H1 (cell line): ENCODE data around the gene CTSL. TPM values are rescaled to one million over a fixed set of nuclear protein-coding genes. Genes with fewer than 3 reads are reported as not detected.

Experiments
- CTCF ChIA-PET: fragments of 300-600 bp; sonication (Branson Sonifier 250); formaldehyde crosslinking; loops from one replicate; lab custom pipeline; 2021; ENCODE audit not compliant: partially characterized antibody; lab: Charles Lee
- POLR2A ChIA-PET: fragments of 300-600 bp; sonication (Branson Sonifier 250); formaldehyde crosslinking; loops from one replicate; lab custom pipeline; 2021; ENCODE audit warnings: inconsistent platforms; ENCODE audit not compliant: partially characterized antibody; lab: Charles Lee
- DNase-seq, 2 experiments: peaks; one replicate each; pipeline versions ENCODE4 v3.0.0 to v3.0.0-alpha.2; 2010 to 2022; ENCODE audit warnings: low spot score in 2 of 2, low read depth in 1 of 2, mixed read lengths in 1 of 2
- FAIRE-seq: peaks from 2 replicates; lab custom pipeline; 2011; peaks lifted over from hg19 to GRCh38; lab: Jason Lieb, UNC
- H2AFZ ChIP-seq: 2 replicates; pipeline ENCODE4 v1.8.1; 2012; ENCODE audit warnings: low read length, inconsistent platforms
- H2AK5ac ChIP-seq: 2 replicates; pipeline ENCODE4 v1.6.1; 2013; ENCODE audit warnings: low read depth, low read length
- H2BK120ac ChIP-seq: replicated peaks from 2 replicates; pipeline ENCODE3; 2013; ENCODE audit warnings: low read depth, low read length, inconsistent platforms
- H2BK12ac ChIP-seq: 2 replicates; pipeline ENCODE4 v1.6.1; 2013; ENCODE audit warnings: low read depth, low read length
- H2BK15ac ChIP-seq: 2 replicates; pipeline ENCODE4 v1.6.1; 2013; ENCODE audit warnings: low read length
- H2BK20ac ChIP-seq: 2 replicates; pipeline ENCODE4 v1.6.1; 2013; ENCODE audit warnings: low read length
- H2BK5ac ChIP-seq: 2 replicates; pipeline ENCODE4 v1.6.1; 2013; ENCODE audit warnings: low read depth, low read length
- H3K14ac ChIP-seq: 2 replicates; pipeline ENCODE4 v1.6.1; 2013; ENCODE audit warnings: inconsistent platforms; ENCODE audit not compliant: insufficient read length
- H3K18ac ChIP-seq: 2 replicates; pipeline ENCODE4 v1.6.1; 2013; ENCODE audit warnings: low read length; ENCODE audit errors: extremely low read depth
- H3K23ac ChIP-seq: 2 replicates; pipeline ENCODE4 v1.6.1; 2013; ENCODE audit warnings: inconsistent platforms; ENCODE audit not compliant: insufficient read length
- H3K23me2 ChIP-seq: 2 replicates; pipeline ENCODE4 v1.6.1; 2013; ENCODE audit warnings: low read depth, low read length
- H3K27ac ChIP-seq: 2 replicates; pipeline ENCODE4 v1.6.1; 2011; ENCODE audit warnings: low read depth, low read length, inconsistent platforms
- H3K27me3 ChIP-seq, 4 experiments: replicated peaks in 1 of 4; 1 replicate in 1 of 4; 2 replicates in 3 of 4; pipeline versions ENCODE4 v1.6.1 to v1.8.1; 2011 to 2013; ENCODE audit warnings: low read length in 3 of 4, mild to moderate bottlenecking in 3 of 4, inconsistent platforms in 2 of 4, mixed read lengths in 2 of 4, moderate library complexity in 1 of 4; ENCODE audit not compliant: control insufficient read depth in 3 of 4, insufficient read depth in 3 of 4; ENCODE audit errors: extremely low read depth in 1 of 4
- H3K36me3 ChIP-seq, 4 experiments: 2 replicates each; pipeline versions ENCODE4 v1.6.1 to v1.8.1; 2011 to 2013; ENCODE audit warnings: mild to moderate bottlenecking in 4 of 4, low read length in 3 of 4, moderate library complexity in 2 of 4, control low read depth in 1 of 4, inconsistent platforms in 1 of 4; ENCODE audit not compliant: insufficient read depth in 4 of 4, control insufficient read depth in 2 of 4
- H3K4ac ChIP-seq: replicated peaks from 2 replicates; pipeline ENCODE3; 2013; ENCODE audit warnings: low read length, low read depth, mixed read lengths, inconsistent platforms; ENCODE audit not compliant: insufficient read length
- H3K4me1 ChIP-seq, 4 experiments: replicated peaks in 1 of 4; 1 replicate in 1 of 4; 2 replicates in 3 of 4; pipeline versions ENCODE4 v1.6.1 to v1.8.1; 2011 to 2013; ENCODE audit warnings: low read length in 3 of 4, inconsistent platforms in 2 of 4, mixed read lengths in 1 of 4; ENCODE audit not compliant: insufficient read depth in 4 of 4, control insufficient read depth in 3 of 4
- H3K4me2 ChIP-seq, 2 experiments: 2 replicates each; pipeline versions ENCODE4 v1.6.1 to v1.8.1; 2011 to 2013; ENCODE audit warnings: low read depth in 2 of 2, low read length in 2 of 2, control low read depth in 1 of 2, inconsistent platforms in 1 of 2, mild to moderate bottlenecking in 1 of 2; ENCODE audit not compliant: insufficient read depth in 1 of 2
- H3K4me3 ChIP-seq, 4 experiments: fragments of 200-600, 300-600 bp in 1 of 4; sonication (generic), shearing (Covaris generic), sonication (Bioruptor Twin) in 1 of 4; 2 replicates each; pipeline versions ENCODE4 v1.5.1 to v1.8.1; 2011 to 2016; ENCODE audit warnings: low read length in 4 of 4, low read depth in 3 of 4, control low read depth in 2 of 4, inconsistent platforms in 2 of 4, mild to moderate bottlenecking in 2 of 4, mixed read lengths in 1 of 4, moderate library complexity in 1 of 4; ENCODE audit not compliant: insufficient read depth in 2 of 4; ENCODE audit errors: extremely low read depth in 1 of 4
- H3K56ac ChIP-seq: replicated peaks from 2 replicates; pipeline ENCODE3; 2013; ENCODE audit warnings: low read depth, mild to moderate bottlenecking, mixed read lengths, low read length, inconsistent platforms; ENCODE audit not compliant: insufficient read length
- H3K79me1 ChIP-seq: 2 replicates; pipeline ENCODE4 v1.6.1; 2013; ENCODE audit warnings: low read depth, low read length, control low read depth
- H3K79me2 ChIP-seq, 2 experiments: 2 replicates each; pipeline versions ENCODE4 v1.6.1 to v1.8.1; 2012 to 2013; ENCODE audit warnings: low read length in 2 of 2, mild to moderate bottlenecking in 2 of 2, inconsistent platforms in 1 of 2; ENCODE audit not compliant: insufficient read depth in 2 of 2, control insufficient read depth in 1 of 2
- H3K9ac ChIP-seq, 4 experiments: replicated peaks in 1 of 4; 1 replicate in 1 of 4; 2 replicates in 3 of 4; pipeline versions ENCODE4 v1.6.1 to v1.8.1; 2011 to 2013; ENCODE audit warnings: low read depth in 3 of 4, low read length in 3 of 4, control low read depth in 2 of 4, mild to moderate bottlenecking in 2 of 4, moderate library complexity in 2 of 4, inconsistent platforms in 1 of 4; ENCODE audit errors: extremely low read depth in 1 of 4
- H3K9me3 ChIP-seq, 2 experiments: 2 replicates each; pipeline versions ENCODE4 v1.6.1 to v1.8.1; 2012 to 2013; ENCODE audit warnings: mild to moderate bottlenecking in 2 of 2, moderate library complexity in 2 of 2, control low read depth in 1 of 2, inconsistent platforms in 1 of 2, low read depth in 1 of 2, low read length in 1 of 2, mixed read lengths in 1 of 2; ENCODE audit not compliant: insufficient read depth in 2 of 2
- H4K20me1 ChIP-seq, 2 experiments: replicated peaks in 1 of 2; 2 replicates each; pipeline versions ENCODE3 to v1.8.1; 2011 to 2013; ENCODE audit warnings: inconsistent platforms in 2 of 2, low read length in 2 of 2, mild to moderate bottlenecking in 1 of 2; ENCODE audit not compliant: insufficient read depth in 2 of 2, control insufficient read depth in 1 of 2
- H4K5ac ChIP-seq: 2 replicates; pipeline ENCODE4 v1.6.1; 2013; ENCODE audit warnings: low read length, low read depth, mixed read lengths, inconsistent platforms; ENCODE audit not compliant: insufficient read length
- H4K8ac ChIP-seq: 2 replicates; pipeline ENCODE4 v1.8.0; 2013; ENCODE audit warnings: mild to moderate bottlenecking, moderate library complexity, low read length, inconsistent platforms; ENCODE audit not compliant: insufficient read depth; ENCODE audit errors: extremely low read depth
- H4K91ac ChIP-seq: replicated peaks from 2 replicates; pipeline ENCODE3; 2013; ENCODE audit warnings: low read length, mixed read lengths, inconsistent platforms; ENCODE audit not compliant: insufficient read length
- SIN3A ChIP-seq, 2 experiments: IDR thresholded peaks in 1 of 2; conservative IDR thresholded peaks in 1 of 2; 2 replicates each; pipeline ENCODE4 v1.6.1; 2011 to 2012; ENCODE audit warnings: low read length in 2 of 2, improper control_type of control experiment in 1 of 2, low read depth in 1 of 2, mild to moderate bottlenecking in 1 of 2
- TEAD4 ChIP-seq: IDR thresholded peaks from 2 replicates; pipeline ENCODE4 v1.6.1; 2012; ENCODE audit warnings: low read depth, low read length, inconsistent platforms, mixed read lengths
- polyA plus RNA-seq, 7 experiments: library from polyadenylated mRNA; depleted of rRNA in 3 of 7; stranded (reverse) in 5 of 7; unstranded in 2 of 7; fragments of >200 nt in 5 of 7; fragments of 200-250 nt in 2 of 7; gene quantifications; 1 replicate in 5 of 7; 2 replicates in 1 of 7; 4 replicates in 1 of 7; pipeline versions ENCODE4 v1.2.1 to v1.2.3, GENCODE V29; 2011 to 2013; ENCODE audit warnings: missing spikeins in 2 of 7, mixed read lengths in 2 of 7
- total RNA-seq: library from RNA; stranded (reverse); fragmentation: NEBNext Ultra II Directional; extraction: Animal tissue kit (Norgen Biotek cat#: 25700); gene quantifications from 2 replicates; pipeline ENCODE4 v1.2.1, GENCODE V29; 2021

CTSL gene
- total and polyA plus RNA-seq, 2 of the 8 experiments (the other 6 are each of a cell fraction or from before 2014, with no cell fraction given), result 34.2 to 38.2 TPM

DNA sequence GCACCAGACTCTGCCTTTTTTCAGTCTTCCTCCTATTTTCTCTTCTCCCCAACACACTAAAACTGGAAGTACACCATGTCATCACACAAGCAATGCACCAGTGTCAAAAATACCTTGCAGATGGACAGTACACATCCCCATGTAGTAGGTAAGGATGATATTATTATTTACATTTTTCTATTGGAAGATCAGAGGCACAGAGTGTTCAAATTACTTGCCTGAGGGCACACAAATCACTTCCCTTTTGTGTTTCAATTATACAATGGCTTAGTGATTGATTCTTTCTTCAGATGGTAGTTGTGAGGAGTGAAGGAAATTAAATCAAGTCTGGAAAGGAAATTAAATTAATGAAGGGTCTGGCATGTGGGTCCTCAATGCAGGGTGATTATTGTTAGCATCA lies 39.6 kb downstream of the CTSL start:
- no peak for DNase-seq
- Histone ChIP-seq H3K4me1 (peaks cover 4 to 14% (median 10%) of the 10 kb centered on the region in 4 experiments; a peak in 6 of 7 replicates), H4K8ac (no peak overlapping the region), H2BK12ac (no peak overlapping the region), H3K4me3 (no peak overlapping the region), H2BK5ac (no peak overlapping the region), H2AK5ac (no peak overlapping the region), H4K5ac (no peak overlapping the region), H4K20me1 (no peaks in the 10 kb centered on the region), H2AFZ (no peak overlapping the region), H3K27me3 (no peaks in the 10 kb centered on the region), H3K18ac (no peak overlapping the region), H3K9ac (no peak overlapping the region), H3K14ac (no peak overlapping the region), H3K9me3 (0 out of 4 replicates have a peak, but pooled peaks cover 0 to under 1% of the 10 kb centered on the region in 2 experiments), H2BK15ac (no peak overlapping the region), H4K91ac (no peak overlapping the region), H3K4me2 (no peak overlapping the region), H3K56ac (no peak overlapping the region), H2BK120ac (no peak overlapping the region), H3K79me1 (no peaks in the 10 kb centered on the region), H3K4ac (no peak overlapping the region), H3K27ac (no peak overlapping the region), H2BK20ac (no peak overlapping the region), H3K36me3 (no peaks in the 10 kb centered on the region), H3K79me2 (no peaks in the 10 kb centered on the region), H3K23me2 (no peaks in the 10 kb centered on the region), H3K23ac (no peak overlapping the region)
- ChIA-PET CTCF (interaction anchor here (1.5 kb wide), 1 partner anchor 47 kb away, joined by 3 read pairs; no protein-coding TSS in a partner anchor), POLR2A (no interaction called here)
- TF ChIP-seq TEAD4 (no peak), SIN3A (conservative IDR thresholded peaks at IDR 0.05 in 1 of 2, IDR thresholded peaks at IDR 0.05 in 1 of 2; ENCODE audit: low read depth in 1 of 2, low read length in 2 of 2) (no peak)
- no peak for FAIRE-seq
